K562 (cell line): ENCODE data around the gene CUL1. TPM values are rescaled to one million over a fixed set of nuclear protein-coding genes. Genes with fewer than 3 reads are reported as not detected.

Experiments
- ARID3B ChIP-seq: fragments of 250-450 bp; sonication (Bioruptor Pico); IDR thresholded peaks from 2 replicates; pipeline ENCODE4 v1.4.0; 2020; ENCODE audit warnings: borderline replicate concordance
- DDX20 ChIP-seq: fragments of 450-650 bp; IDR thresholded peaks from 2 replicates; pipeline ENCODE4 v1.6.1; 2016; ENCODE audit warnings: missing genetic modification characterization, low read depth, mild to moderate bottlenecking, missing compliant biosample characterization, moderate library complexity
- FOXJ2 ChIP-seq: fragments of 200-800 bp; sonication (Bioruptor generic); IDR thresholded peaks from 2 replicates; pipeline ENCODE4 v1.6.1; 2016; ENCODE audit warnings: missing genetic modification characterization, missing compliant biosample characterization
- HDAC1 ChIP-seq, 2 experiments: fragments of 450-650 bp; IDR thresholded peaks; 2 replicates each; pipeline ENCODE4 v1.6.1; 2016 to 2017; ENCODE audit warnings: inconsistent platforms in 1 of 2, mild to moderate bottlenecking in 1 of 2, moderate library complexity in 1 of 2
- NCOA1 ChIP-seq: fragments of 450-650 bp; IDR thresholded peaks from 2 replicates; pipeline ENCODE4 v1.6.1; 2016; ENCODE audit warnings: low read depth
- PRMT5 ChIP-seq: sonication (generic); formaldehyde crosslinking; IDR thresholded peaks from 2 replicates; pipeline ENCODE4 v1.5.0; 2020; ENCODE audit warnings: missing genetic modification reagents
- SLC30A9 ChIP-seq: fragments of 250-450 bp; sonication (Bioruptor Pico); IDR thresholded peaks from 2 replicates; pipeline ENCODE4 v1.8.0; 2022; ENCODE audit warnings: mild to moderate bottlenecking, moderate library complexity
- VEZF1 ChIP-seq: fragments of 200-800 bp; sonication (Bioruptor generic); IDR thresholded peaks from 2 replicates; pipeline ENCODE4 v1.6.1; 2017; ENCODE audit warnings: missing genetic modification characterization, missing compliant biosample characterization
- ZBTB40 ChIP-seq, 2 experiments: fragments of 450-650 bp in 1 of 2; sonication (generic) in 1 of 2; formaldehyde crosslinking in 1 of 2; IDR thresholded peaks; 2 replicates each; pipeline versions ENCODE4 v1.7.1 to v1.9.0; 2016 to 2022; ENCODE audit warnings: inconsistent platforms in 1 of 2, mild to moderate bottlenecking in 1 of 2, missing genetic modification reagents in 1 of 2
- ZNF398 ChIP-seq: fragments of 250-450 bp; sonication (Bioruptor Pico); IDR thresholded peaks from 2 replicates; pipeline ENCODE4 v1.8.0; 2021; ENCODE audit warnings: moderate library complexity, mild to moderate bottlenecking, inconsistent platforms
- polyA plus RNA-seq, 8 experiments: library from polyadenylated mRNA; depleted of rRNA in 4 of 8; stranded (reverse) in 5 of 8; unstranded in 3 of 8; fragments of >200 nt; fragmentation: Nextera tagmentation in 2 of 8; fragmentation: Illumina TruSeq in 1 of 8; extraction: Ambion mirVana in 2 of 8; extraction: Trizol in 1 of 8; gene quantifications; 2 replicates each; pipeline versions ENCODE4 v1.2.1 to v1.2.3, GENCODE V29; 2011 to 2014; ENCODE audit warnings: inconsistent platforms in 1 of 8, missing spikeins in 1 of 8
- total RNA-seq, 7 experiments: library from RNA; depleted of rRNA in 6 of 7; stranded (reverse); fragments of >200 nt in 6 of 7; fragmentation: Illumina TruSeq in 2 of 7; extraction: Trizol in 2 of 7; gene quantifications; 2 replicates each; pipeline versions ENCODE4 v1.2.1 to v1.2.3, GENCODE V29; 2011 to 2021; ENCODE audit warnings: low replicate concordance in 1 of 7

The CUL1 gene
- total and polyA plus RNA-seq, 9 of the 15 experiments (the other 6 are each of a cell fraction or from before 2014, with no cell fraction given) = 31.5 to 107 (median 96.5) TPM

- TF ChIP-seq ZBTB40 (IDR thresholded peaks at IDR 0.05) (0 out of 2 replicates have a peak, but pooled peaks have one; percentile 27), ZBTB40 (CRISPR knock-in tag; IDR thresholded peaks at IDR 0.05) (no peak), NCOA1 (0 out of 2 replicates have a peak, but pooled peaks have one; percentile 21), HDAC1 (IDR thresholded peaks at IDR 0.05) (no peak), ARID3B (CRISPR knock-in tag) (0 out of 2 replicates have a peak, but pooled peaks have one; percentile 55), FOXJ2 (tag) (peak; percentile 19; the same call in 1 of the 2 replicates), SLC30A9 (CRISPR knock-in tag) (no peak), VEZF1 (CRISPR knock-in tag) (no peak), DDX20 (0 out of 2 replicates have a peak, but pooled peaks have one; percentile 10), ZNF398 (CRISPR knock-in tag) (no peak), PRMT5 (CRISPR knock-in tag) (no peak)
Measured at GRCh38 chr7:148699782-148700629, 1.3 kb downstream of the CUL1 start (continued).
